Peyer's patch (tissue), 4 donors: ENCODE data around the gene GIGYF2.

Experiments
- POLR2A ChIP-seq, 2 donors: fragments of 450-650 bp; IDR thresholded peaks; one replicate each; pipeline ENCODE4 v1.5.1; 2017; ENCODE audit warnings: antibody characterized with exemption in 2 of 2, mild to moderate bottlenecking in 2 of 2, moderate library complexity in 2 of 2
- TF ChIP-seq, protein P1 (sequence below), 6 experiments: fragments of 450-650 bp in 4 of 6; fragments of 200-600 bp in 2 of 6; sonication (generic) in 1 of 6; IDR thresholded peaks; one replicate each; pipeline ENCODE4 v1.5.1; 2017 to 2019; ENCODE audit warnings: antibody characterized with exemption in 6 of 6, mild to moderate bottlenecking in 3 of 6, moderate library complexity in 1 of 6

DNA sequence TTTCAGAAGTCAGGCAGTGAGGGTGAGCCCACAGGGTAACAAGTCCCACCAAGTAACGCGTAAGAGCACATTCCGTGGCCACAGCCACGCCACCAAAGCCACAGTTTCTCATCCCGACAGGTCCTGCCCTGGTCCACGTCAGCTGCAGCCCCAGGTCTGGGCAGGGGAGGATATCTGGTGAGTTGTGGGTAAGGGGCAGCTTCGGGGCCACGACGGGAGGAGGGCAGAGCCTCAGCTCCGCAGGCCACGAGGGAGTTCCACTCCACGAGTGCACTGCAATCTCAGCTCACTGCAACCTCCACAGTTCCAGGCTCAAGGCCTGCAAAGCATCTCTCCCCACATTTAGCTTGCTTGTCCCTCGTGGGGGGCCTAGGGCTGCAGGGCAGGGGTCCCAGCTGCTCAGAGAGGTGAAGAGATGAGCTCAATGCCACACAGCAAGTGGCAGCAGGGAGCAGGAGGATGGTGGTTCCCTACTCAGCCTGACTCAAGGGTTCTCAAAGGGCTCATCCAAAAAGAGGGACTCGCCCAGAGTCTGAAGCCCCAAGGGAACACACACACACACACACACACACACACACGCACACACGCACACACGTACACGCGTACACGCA, 185.5 kb downstream of the GIGYF2 start:
- TF ChIP-seq, protein P1, sequence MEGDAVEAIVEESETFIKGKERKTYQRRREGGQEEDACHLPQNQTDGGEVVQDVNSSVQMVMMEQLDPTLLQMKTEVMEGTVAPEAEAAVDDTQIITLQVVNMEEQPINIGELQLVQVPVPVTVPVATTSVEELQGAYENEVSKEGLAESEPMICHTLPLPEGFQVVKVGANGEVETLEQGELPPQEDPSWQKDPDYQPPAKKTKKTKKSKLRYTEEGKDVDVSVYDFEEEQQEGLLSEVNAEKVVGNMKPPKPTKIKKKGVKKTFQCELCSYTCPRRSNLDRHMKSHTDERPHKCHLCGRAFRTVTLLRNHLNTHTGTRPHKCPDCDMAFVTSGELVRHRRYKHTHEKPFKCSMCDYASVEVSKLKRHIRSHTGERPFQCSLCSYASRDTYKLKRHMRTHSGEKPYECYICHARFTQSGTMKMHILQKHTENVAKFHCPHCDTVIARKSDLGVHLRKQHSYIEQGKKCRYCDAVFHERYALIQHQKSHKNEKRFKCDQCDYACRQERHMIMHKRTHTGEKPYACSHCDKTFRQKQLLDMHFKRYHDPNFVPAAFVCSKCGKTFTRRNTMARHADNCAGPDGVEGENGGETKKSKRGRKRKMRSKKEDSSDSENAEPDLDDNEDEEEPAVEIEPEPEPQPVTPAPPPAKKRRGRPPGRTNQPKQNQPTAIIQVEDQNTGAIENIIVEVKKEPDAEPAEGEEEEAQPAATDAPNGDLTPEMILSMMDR (IDR thresholded peaks at IDR 0.05) = no peak
- no peak for TF ChIP-seq POLR2A (IDR thresholded peaks at IDR 0.05)
